Measurements from ENCODE around the gene ERGIC3. TPM values are rescaled to one million over a fixed set of nuclear protein-coding genes. Genes with fewer than 3 reads are reported as not detected.
"Not testable (repeated sequence)": the region's sequence is repeated elsewhere in the genome, so short reads cannot be mapped to it uniquely, and the experiment has no call there.

ERGIC3 gene
- total RNA-seq, 1 donor = 331 TPM

DNA sequence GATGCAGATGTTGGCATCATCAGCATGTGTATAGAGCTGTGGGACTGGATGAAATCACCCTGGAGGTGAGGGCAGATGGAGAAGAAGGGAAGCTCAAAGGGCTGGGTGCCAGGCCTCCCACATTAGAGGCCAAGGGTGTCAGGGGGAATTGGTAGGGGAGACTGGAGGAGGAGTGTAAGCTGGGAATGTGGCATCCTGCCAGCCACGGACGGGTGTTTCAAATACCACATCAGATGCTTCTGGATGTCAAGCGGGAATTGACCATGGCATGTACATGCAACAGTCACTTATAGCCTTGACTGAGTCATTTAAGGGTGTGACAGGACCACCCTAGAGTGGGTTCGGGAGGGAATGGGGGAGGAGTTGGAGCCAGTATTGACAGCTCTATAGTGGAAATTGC, 9.6 kb downstream of the ERGIC3 start:
- no peak for DNase-seq (ENCODE audit: low read depth)
- TF ChIP-seq, protein P1, sequence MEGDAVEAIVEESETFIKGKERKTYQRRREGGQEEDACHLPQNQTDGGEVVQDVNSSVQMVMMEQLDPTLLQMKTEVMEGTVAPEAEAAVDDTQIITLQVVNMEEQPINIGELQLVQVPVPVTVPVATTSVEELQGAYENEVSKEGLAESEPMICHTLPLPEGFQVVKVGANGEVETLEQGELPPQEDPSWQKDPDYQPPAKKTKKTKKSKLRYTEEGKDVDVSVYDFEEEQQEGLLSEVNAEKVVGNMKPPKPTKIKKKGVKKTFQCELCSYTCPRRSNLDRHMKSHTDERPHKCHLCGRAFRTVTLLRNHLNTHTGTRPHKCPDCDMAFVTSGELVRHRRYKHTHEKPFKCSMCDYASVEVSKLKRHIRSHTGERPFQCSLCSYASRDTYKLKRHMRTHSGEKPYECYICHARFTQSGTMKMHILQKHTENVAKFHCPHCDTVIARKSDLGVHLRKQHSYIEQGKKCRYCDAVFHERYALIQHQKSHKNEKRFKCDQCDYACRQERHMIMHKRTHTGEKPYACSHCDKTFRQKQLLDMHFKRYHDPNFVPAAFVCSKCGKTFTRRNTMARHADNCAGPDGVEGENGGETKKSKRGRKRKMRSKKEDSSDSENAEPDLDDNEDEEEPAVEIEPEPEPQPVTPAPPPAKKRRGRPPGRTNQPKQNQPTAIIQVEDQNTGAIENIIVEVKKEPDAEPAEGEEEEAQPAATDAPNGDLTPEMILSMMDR (IDR thresholded peaks at IDR 0.05; ENCODE audit: insufficient read depth, low read length) = no peak

GRCh38 chr20:35552914-35553313, 11.0 kb downstream of the ERGIC3 start:
- no peak for DNase-seq (ENCODE audit: low read depth)
- TF ChIP-seq, protein P1 (IDR thresholded peaks at IDR 0.05; ENCODE audit: insufficient read depth, low read length) = no peak
- H3K4me3 ChIP-seq (ENCODE audit: low read depth, low read length) = no peak overlapping the region

More for the DNA sequence above, 9.6 kb downstream of the ERGIC3 start:
- no peak overlapping the region for H3K4me3 ChIP-seq (ENCODE audit: low read depth, low read length)

DNA sequence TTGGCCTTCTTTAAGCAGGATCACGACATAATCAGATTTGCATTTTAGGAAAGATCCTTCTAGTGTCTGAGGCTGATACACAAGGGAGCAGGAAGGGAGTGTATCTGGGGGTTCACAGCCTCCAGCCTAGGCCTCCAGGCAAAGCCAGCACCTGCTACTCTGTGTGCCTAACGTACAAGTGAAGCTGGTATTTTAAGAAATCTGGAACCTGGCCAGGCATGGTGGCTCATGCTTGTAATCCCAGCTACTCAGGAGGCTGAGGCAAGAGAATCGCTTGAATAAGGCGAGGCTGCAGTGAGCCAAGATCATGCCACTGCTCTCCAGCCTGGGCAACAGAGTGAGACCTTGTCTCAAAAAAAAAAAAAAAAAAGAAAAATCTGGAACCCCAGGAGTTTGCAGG, 13.6 kb downstream of the ERGIC3 start:
- not testable (repeated sequence) for DNase-seq (ENCODE audit: low read depth); H3K4me3 ChIP-seq (ENCODE audit: low read depth, low read length)

GRCh38 chr20:35555951-35556645, 14.2 kb downstream of the ERGIC3 start:
- TF ChIP-seq, protein P1 (IDR thresholded peaks at IDR 0.05; ENCODE audit: insufficient read depth, low read length) = no peak
- H3K4me3 ChIP-seq (ENCODE audit: low read depth, low read length) = no peak overlapping the region
- no peak for DNase-seq (ENCODE audit: low read depth)

DNA sequence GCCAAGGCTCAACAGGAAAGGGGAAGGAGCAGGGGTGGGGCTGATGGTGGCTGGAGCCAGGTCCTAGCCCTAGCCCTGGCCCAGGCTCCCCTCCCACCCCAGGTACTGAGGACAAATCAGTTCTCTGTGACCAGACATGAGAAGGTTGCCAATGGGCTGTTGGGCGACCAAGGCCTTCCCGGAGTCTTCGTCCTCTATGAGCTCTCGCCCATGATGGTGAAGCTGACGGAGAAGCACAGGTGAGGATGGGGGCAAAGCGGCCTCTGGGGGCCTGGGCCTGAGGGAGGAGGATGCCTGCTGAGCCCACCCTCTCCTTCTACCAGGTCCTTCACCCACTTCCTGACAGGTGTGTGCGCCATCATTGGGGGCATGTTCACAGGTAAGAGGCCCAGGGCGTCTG, 15.0 kb downstream of the ERGIC3 start:
- TF ChIP-seq, protein P1 (IDR thresholded peaks at IDR 0.05; ENCODE audit: insufficient read depth, low read length) = no peak
- no peak overlapping the region for H3K4me3 ChIP-seq (ENCODE audit: low read depth, low read length)
- DNase-seq (ENCODE audit: low read depth) = no peak

GRCh38 chr20:35558451-35558850, 16.6 kb downstream of the ERGIC3 start:
- H3K4me3 ChIP-seq (ENCODE audit: low read depth, low read length) = no peak overlapping the region
- DNase-seq (ENCODE audit: low read depth) = no peak
- TF ChIP-seq, protein P1 (IDR thresholded peaks at IDR 0.05; ENCODE audit: insufficient read depth, low read length) = no peak

DNA sequence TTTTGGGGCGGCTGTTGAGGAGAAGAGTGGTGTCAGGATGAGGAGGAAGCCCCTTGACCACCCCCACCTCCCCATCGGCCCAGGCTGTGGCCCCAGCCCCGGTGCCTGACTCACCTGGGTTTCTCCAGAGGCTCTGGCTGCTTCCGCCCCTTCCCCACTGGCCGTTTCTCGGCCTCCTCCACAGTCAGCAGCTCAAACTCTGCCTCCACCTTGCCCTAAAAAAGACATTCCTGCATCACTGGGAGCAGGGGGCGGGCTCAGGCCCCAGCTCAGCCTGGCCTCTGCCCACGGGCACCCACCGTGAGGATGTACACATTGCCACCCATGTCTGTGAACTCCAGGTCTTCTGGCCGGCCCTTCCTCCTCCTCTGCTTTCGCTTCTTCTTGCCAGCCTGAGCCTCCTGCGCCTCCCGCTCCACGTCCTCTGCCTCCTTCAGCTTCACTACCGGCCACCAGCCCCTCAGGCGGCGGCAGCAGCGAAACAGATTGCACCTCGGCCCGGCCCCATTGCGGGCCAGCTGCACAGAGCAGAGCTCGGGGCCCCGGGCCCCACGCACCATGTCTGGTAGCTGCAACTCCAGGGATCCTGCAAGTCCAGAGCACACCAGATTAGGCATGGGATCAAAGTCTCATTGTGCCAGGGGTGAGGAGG, 17.3 kb downstream of the ERGIC3 start:
- no peak for DNase-seq (ENCODE audit: low read depth)
- H3K4me3 ChIP-seq (ENCODE audit: low read depth, low read length) = no peak overlapping the region
- TF ChIP-seq, protein P1 (IDR thresholded peaks at IDR 0.05; ENCODE audit: insufficient read depth, low read length) = no peak

Measured in fibroblast of the aortic adventitia (primary cell).